HCT116 (cell line): Measurements from ENCODE around the gene MTFR1L. TPM values are rescaled to one million over a fixed set of nuclear protein-coding genes. Genes with fewer than 3 reads are reported as not detected.

Experiments used
- ATAC-seq: fragments of 200-7000 bp; cut with Tn5 transposase; 2 replicates; pipeline ENCODE4 v1.9.1; 2020; ENCODE audit warnings: mild to moderate bottlenecking, moderate library complexity
- BruUV-seq: library from RNA; stranded (reverse); fragments of 400-500 nt; replicated peaks from 2 replicates; lab custom pipeline; 2021; lab: Mats Ljungman, UMichigan
- CTCF ChIA-PET: fragments of 300-600 bp; sonication (Branson Sonifier 250); formaldehyde crosslinking; loops from one replicate; lab custom pipeline; 2021; ENCODE audit warnings: antibody characterized with exemption; lab: Charles Lee
- POLR2A ChIA-PET: fragments of 300-600, 350-600 bp; sonication (Branson Sonifier 250); formaldehyde crosslinking; loops from one replicate; lab custom pipeline; 2021; ENCODE audit warnings: antibody characterized with exemption; lab: Charles Lee
- RAD21 ChIA-PET, 2 experiments: fragments of 300-600 bp; sonication (Branson Sonifier 250); formaldehyde crosslinking; loops; one replicate each; lab custom pipeline; 2023; ENCODE audit warnings: low total read pairs in 2 of 2; ENCODE audit not compliant: uncharacterized antibody in 2 of 2, unreplicated experiment in 2 of 2, low non-redundant PET in 1 of 2; lab: Charles Lee
- DNase-seq: peaks from one replicate; pipeline ENCODE4 v3.0.0-alpha.2; 2010; ENCODE audit warnings: low read depth, low spot score
- H2AFZ ChIP-seq: fragments of 200-600 bp; shearing (Covaris generic), sonication (generic); 2 replicates; pipeline ENCODE4 v1.6.1; 2017; ENCODE audit warnings: low read depth, mixed run types, mixed read lengths, antibody characterized with exemption, low read length; ENCODE audit not compliant: poor library complexity, severe bottlenecking
- H3K27ac ChIP-seq: 2 replicates; pipeline ENCODE4 v1.5.1; 2012; ENCODE audit warnings: low read depth, low read length
- H3K27me3 ChIP-seq: fragments of 200-600 bp; sonication (generic); 2 replicates; pipeline ENCODE4 v1.6.1; 2016; ENCODE audit warnings: mixed run types, low read length, mixed read lengths; ENCODE audit not compliant: insufficient read depth
- H3K36me3 ChIP-seq, 2 experiments: fragments of 200-500 bp in 1 of 2; fragments of 200-600 bp in 1 of 2; sonication (Bioruptor generic) in 1 of 2; sonication (generic) in 1 of 2; 2 replicates each; pipeline versions ENCODE4 v1.5.1 to v1.6.1; 2014 to 2016; ENCODE audit warnings: low read length in 2 of 2, inconsistent platforms in 1 of 2, mixed read lengths in 1 of 2, mixed run types in 1 of 2; ENCODE audit not compliant: insufficient read depth in 2 of 2, control insufficient read depth in 1 of 2
- H3K4me1 ChIP-seq, 2 experiments: fragments of 200-600 bp in 1 of 2; sonication (generic) in 1 of 2; 2 replicates each; pipeline versions ENCODE4 v1.5.1 to v1.6.1; 2012 to 2017; ENCODE audit warnings: low read length in 2 of 2, inconsistent platforms in 1 of 2, mild to moderate bottlenecking in 1 of 2, mixed read lengths in 1 of 2, mixed run types in 1 of 2, moderate library complexity in 1 of 2; ENCODE audit not compliant: insufficient read depth in 2 of 2, control insufficient read depth in 1 of 2
- H3K4me2 ChIP-seq: fragments of 200-600 bp; sonication (generic); 2 replicates; pipeline ENCODE4 v1.6.1; 2017; ENCODE audit warnings: mixed run types, low read length, mixed read lengths
- H3K4me3 ChIP-seq, 2 experiments: fragments of 200-600 bp in 1 of 2; sonication (generic) in 1 of 2; replicated peaks in 1 of 2; 2 replicates each; pipeline ENCODE4 v1.5.1; 2011 to 2016; ENCODE audit warnings: low read length in 2 of 2, control low read depth in 1 of 2, low read depth in 1 of 2, mild to moderate bottlenecking in 1 of 2, mixed read lengths in 1 of 2, mixed run types in 1 of 2
- H3K79me2 ChIP-seq: fragments of 200-600 bp; sonication (generic); 2 replicates; pipeline ENCODE4 v1.6.1; 2017; ENCODE audit warnings: mild to moderate bottlenecking, mixed run types, low read length, moderate library complexity, mixed read lengths; ENCODE audit not compliant: insufficient read depth
- H3K9ac ChIP-seq: fragments of 200-600 bp; sonication (generic); 2 replicates; pipeline ENCODE4 v1.6.1; 2016; ENCODE audit warnings: low read length, mixed read lengths
- H3K9me2 ChIP-seq: fragments of 200-600 bp; sonication (generic), shearing (Covaris generic); 2 replicates; pipeline ENCODE4 v1.6.1; 2017; ENCODE audit warnings: mixed run types, mild to moderate bottlenecking, moderate library complexity; ENCODE audit not compliant: insufficient read depth
- H3K9me3 ChIP-seq, 2 experiments: fragments of 200-500 bp in 1 of 2; fragments of 200-600 bp in 1 of 2; sonication (Bioruptor generic) in 1 of 2; sonication (generic) in 1 of 2; 2 replicates each; pipeline ENCODE4 v1.6.1; 2014 to 2017; ENCODE audit warnings: low read length in 2 of 2, mixed read lengths in 2 of 2, inconsistent platforms in 1 of 2, low read depth in 1 of 2, mild to moderate bottlenecking in 1 of 2, mixed run types in 1 of 2, moderate library complexity in 1 of 2; ENCODE audit not compliant: control insufficient read depth in 1 of 2, insufficient read depth in 1 of 2
- H4K20me1 ChIP-seq: fragments of 200-600 bp; sonication (generic), shearing (Covaris generic); 2 replicates; pipeline ENCODE4 v1.6.1; 2017; ENCODE audit warnings: mixed run types, mild to moderate bottlenecking, moderate library complexity; ENCODE audit not compliant: insufficient read depth
- ATF3 ChIP-seq: IDR thresholded peaks from 2 replicates; pipeline ENCODE4 v1.6.1; 2012
- CBX3 ChIP-seq: IDR thresholded peaks from 2 replicates; pipeline ENCODE4 v1.6.1; 2012; ENCODE audit warnings: low read depth
- CTCF ChIP-seq, 3 experiments: fragments of 200-600 bp in 1 of 3; sonication (generic) in 1 of 3; IDR thresholded peaks in 2 of 3; conservative IDR thresholded peaks in 1 of 3; 2 replicates each; pipeline ENCODE4 v1.5.1; 2012 to 2017; ENCODE audit warnings: low read depth in 2 of 3, low read length in 2 of 3, antibody characterized with exemption in 1 of 3, borderline replicate concordance in 1 of 3, control low read depth in 1 of 3, mild to moderate bottlenecking in 1 of 3, mixed read lengths in 1 of 3, mixed run types in 1 of 3, moderate library complexity in 1 of 3; ENCODE audit not compliant: insufficient read depth in 1 of 3
- ELF1 ChIP-seq: IDR thresholded peaks from 2 replicates; pipeline ENCODE4 v1.6.1; 2012; ENCODE audit warnings: low read depth, borderline replicate concordance
- EZH2 ChIP-seq: fragments of 200-600 bp; sonication (generic); IDR thresholded peaks from 2 replicates; pipeline ENCODE4 v1.6.1; 2017; ENCODE audit warnings: antibody characterized with exemption, mixed run types
- EZH2phosphoT487 ChIP-seq: fragments of 200-600 bp; IDR thresholded peaks from 2 replicates; pipeline ENCODE4 v1.6.1; 2018; ENCODE audit warnings: antibody characterized with exemption, borderline replicate concordance
- FOSL1 ChIP-seq: IDR thresholded peaks from 2 replicates; pipeline ENCODE4 v1.6.1; 2012; ENCODE audit warnings: low read depth
- MAX ChIP-seq: IDR thresholded peaks from 2 replicates; pipeline ENCODE4 v1.6.1; 2012
- RAD21 ChIP-seq: IDR thresholded peaks from 2 replicates; pipeline ENCODE4 v1.6.1; 2012; ENCODE audit warnings: low read depth, mild to moderate bottlenecking
- REST ChIP-seq: IDR thresholded peaks from 2 replicates; pipeline ENCODE4 v1.6.1; 2012; ENCODE audit warnings: low read depth
- SP1 ChIP-seq: IDR thresholded peaks from 2 replicates; pipeline ENCODE4 v1.6.1; 2012; ENCODE audit warnings: low read depth
- TCF7L2 ChIP-seq: IDR thresholded peaks from 2 replicates; pipeline ENCODE4 v1.7.0; 2011; ENCODE audit warnings: borderline replicate concordance, inconsistent platforms; ENCODE audit not compliant: insufficient read depth, insufficient read length; ENCODE audit errors: extremely low read depth
- ZBTB33 ChIP-seq: IDR thresholded peaks from 2 replicates; pipeline ENCODE4 v1.6.1; 2011; ENCODE audit warnings: mild to moderate bottlenecking, low read length, moderate library complexity; ENCODE audit not compliant: insufficient replicate concordance; ENCODE audit errors: extremely low read depth
- ZFX ChIP-seq: fragments of 450-650 bp; IDR thresholded peaks from 2 replicates; pipeline ENCODE4 v1.6.1; 2017
- intact Hi-C: fragments of 100-400 bp; cut with micrococcal nuclease; formaldehyde crosslinking; loops from 2 replicates; pipeline ENCODE4 v1.10.0; 2022
- total RNA-seq: library from RNA; stranded (reverse); gene quantifications from one replicate; pipeline ENCODE4 v1.2.1, GENCODE V29; 2021; ENCODE audit not compliant: unreplicated experiment

Gene MTFR1L
- total RNA-seq, 1 experiment from 2014 or later: 35.8 TPM

GRCh38 chr1:25876693-25877077 is 56.9 kb downstream of the MTFR1L start:
- RAD21 ChIA-PET: no interaction called here

More at GRCh38 chr1:25876693-25877077, 56.9 kb downstream of the MTFR1L start:
- H3K4me2 ChIP-seq: peak overlapping the region; percentile 98; the same call in 1 of the 2 replicates
- no peak for DNase-seq
- H3K9me2 ChIP-seq: no peaks in the 10 kb centered on the region
- H3K36me3 ChIP-seq: no peaks in the 10 kb centered on the region
- intact Hi-C loops: no loop called here
- no peaks in the 10 kb centered on the region for H4K20me1 ChIP-seq
- H2AFZ ChIP-seq: no peak overlapping the region
- H3K27ac ChIP-seq: no peak overlapping the region
- no peaks in the 10 kb centered on the region for H3K27me3 ChIP-seq
- TF ChIP-seq ELF1: no peak
- TF ChIP-seq ATF3: no peak
- no peak for TF ChIP-seq ZFX
- no peak for TF ChIP-seq RAD21
- TF ChIP-seq EZH2phosphoT487: no peak
- no peak for TF ChIP-seq SP1
- TF ChIP-seq MAX: no peak
- no peak for TF ChIP-seq EZH2
- no peak for TF ChIP-seq ZBTB33
- TF ChIP-seq CBX3: no peak
- no peak for TF ChIP-seq CTCF (IDR thresholded peaks at IDR 0.05 in 2 of 3, conservative IDR thresholded peaks at IDR 0.05 in 1 of 3; ENCODE audit: borderline replicate concordance in 1 of 3, insufficient read depth in 1 of 3, low read depth in 2 of 3, low read length in 2 of 3)
- TF ChIP-seq FOSL1: no peak
- TF ChIP-seq REST: no peak
- TF ChIP-seq TCF7L2: no peak
- no peak overlapping the region for H3K9ac ChIP-seq
- ChIA-PET POLR2A (interaction anchor here (3.2 kb wide), 1 partner anchor 14 kb away, joined by 31 read pairs; no protein-coding TSS in a partner anchor), CTCF (interaction anchor here (0.6 kb wide), 1 partner anchor 16 kb away, joined by 5 read pairs; no protein-coding TSS in a partner anchor)
- H3K9me3 ChIP-seq: no peaks in the 10 kb centered on the region
- BruUV-seq: no TSS peak
- H3K79me2 ChIP-seq: peaks cover 10% of the 10 kb centered on the region; the same call in 1 of the 2 replicates
- H3K4me3 ChIP-seq: no peak overlapping the region
- ATAC-seq: no peak
- peaks cover 23 to 54% of the 10 kb centered on the region in 2 experiments for H3K4me1 ChIP-seq
